GM19025 (cell line): Measurements from ENCODE around the gene ANKRD13B.
"Not testable (repeated sequence)": the region's sequence is repeated elsewhere in the genome, so short reads cannot be mapped to it uniquely, and the experiment has no call there.

Experiments
- ATAC-seq: cut with Tn5 transposase; IDR thresholded peaks from one replicate; pipeline ENCODE4 v1.9.1; 2021; ENCODE audit warnings: mild to moderate bottlenecking, low read depth, moderate library complexity; ENCODE audit not compliant: unreplicated experiment

The ANKRD13B gene

GRCh38 chr17:29592850-29593551, at the start of gene ANKRD13B:
ANKRD13B (plus strand) TSS chr17:29593132; CDS start chr17:29593622, 490 bp downstream.
- ATAC-seq, result no peak

GRCh38 chr17:29544066-29544465, 48.9 kb upstream of the ANKRD13B start:
- no peak for ATAC-seq

GRCh38 chr17:29546085-29546484, 46.8 kb upstream of the ANKRD13B start:
- no peak for ATAC-seq

GRCh38 chr17:29546830-29547229, 46.1 kb upstream of the ANKRD13B start:
- no peak for ATAC-seq

- ATAC-seq, result no peak
Measured at GRCh38 chr17:29549177-29549923, 43.6 kb upstream of the ANKRD13B start.

- ATAC-seq, result no peak
Measured at GRCh38 chr17:29555840-29556239, 37.1 kb upstream of the ANKRD13B start.

- no peak for ATAC-seq
Measured at GRCh38 chr17:29557085-29557738, 35.7 kb upstream of the ANKRD13B start.

- no peak for ATAC-seq
Measured at GRCh38 chr17:29557739-29558116, 35.2 kb upstream of the ANKRD13B start.

GRCh38 chr17:29558139-29558538, 34.8 kb upstream of the ANKRD13B start:
- not testable (repeated sequence) for ATAC-seq

GRCh38 chr17:29559640-29560039, 33.3 kb upstream of the ANKRD13B start:
- no peak for ATAC-seq

- no peak for ATAC-seq
Measured at GRCh38 chr17:29560316-29560715, 32.6 kb upstream of the ANKRD13B start.

- no peak for ATAC-seq
Measured at GRCh38 chr17:29561554-29562517, 31.1 kb upstream of the ANKRD13B start.

- ATAC-seq, result no peak
Measured at GRCh38 chr17:29562615-29563014, 30.3 kb upstream of the ANKRD13B start.

- ATAC-seq, result no peak
Measured at GRCh38 chr17:29563816-29564215, 29.1 kb upstream of the ANKRD13B start.

- ATAC-seq, result no peak
Measured at GRCh38 chr17:29565643-29566472, 27.1 kb upstream of the ANKRD13B start.

GRCh38 chr17:29566473-29567303, 26.2 kb upstream of the ANKRD13B start, which contains the start of gene ABHD15:
ABHD15 (minus strand) TSS chr17:29567037; CDS start chr17:29566966, 71 bp downstream.
- no peak for ATAC-seq

- no peak for ATAC-seq
Measured at GRCh38 chr17:29567304-29567553, 25.7 kb upstream of the ANKRD13B start.

GRCh38 chr17:29567554-29568330, 25.2 kb upstream of the ANKRD13B start:
- ATAC-seq, result peak; percentile 23
